GM12891 (cell line): ENCODE measurements around the gene PTN.
"Not testable (repeated sequence)": the region's sequence is repeated elsewhere in the genome, so short reads cannot be mapped to it uniquely, and the experiment has no call there.

Experiments
- DNase-seq: peaks from one replicate; pipeline ENCODE4 v3.0.0; 2011; ENCODE audit warnings: low spot score; ENCODE audit not compliant: insufficient read length
- FAIRE-seq: peaks from 2 replicates; lab custom pipeline; 2011; peaks lifted over from hg19 to GRCh38; lab: Jason Lieb, UNC
- PAX5 ChIP-seq: IDR thresholded peaks from 2 replicates; pipeline ENCODE4 v1.6.1; 2011; ENCODE audit warnings: low read length, moderate library complexity, mild to moderate bottlenecking; ENCODE audit not compliant: insufficient read depth, severe bottlenecking
- POLR2A ChIP-seq: IDR thresholded peaks from 2 replicates; pipeline ENCODE4 v1.6.1; 2011; ENCODE audit warnings: low read depth, low read length, control low read depth
- POLR2AphosphoS5 ChIP-seq: IDR thresholded peaks from 2 replicates; pipeline ENCODE4 v1.6.1; 2011; ENCODE audit warnings: low read depth, low read length, control low read depth
- POU2F2 ChIP-seq: IDR thresholded peaks from 2 replicates; pipeline ENCODE4 v1.6.1; 2011; ENCODE audit warnings: low read depth, mild to moderate bottlenecking, control low read depth, low read length, moderate library complexity
- SPI1 ChIP-seq: IDR thresholded peaks from 2 replicates; pipeline ENCODE4 v1.6.1; 2011; ENCODE audit warnings: low read depth, low read length, control low read depth
- TAF1 ChIP-seq: IDR thresholded peaks from 2 replicates; pipeline ENCODE4 v1.6.1; 2011; ENCODE audit warnings: low read depth, low read length, control low read depth

The PTN gene

DNA sequence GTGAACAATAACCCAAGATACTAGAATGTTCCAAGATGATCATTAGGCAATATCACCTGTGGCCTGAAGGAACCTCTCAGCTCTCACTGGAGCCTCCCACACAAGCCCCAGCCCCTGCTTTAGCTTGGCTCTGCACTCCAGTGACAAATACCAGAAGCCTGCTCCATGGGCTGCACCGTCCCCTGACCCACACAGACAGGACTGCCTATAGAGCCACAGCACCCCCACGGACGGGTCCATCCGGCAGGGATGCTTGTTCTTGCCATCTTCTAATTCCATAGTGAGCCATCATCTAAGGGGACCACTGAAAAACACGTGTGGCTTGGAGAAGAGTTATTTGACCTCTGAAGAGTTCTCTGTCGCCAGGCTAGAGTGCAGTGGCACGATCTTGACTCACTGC lies 100.9 kb downstream of the PTN start:
- no peak for TF ChIP-seq POLR2A
- TF ChIP-seq SPI1, result no peak
- no peak for TF ChIP-seq POU2F2
- no peak for TF ChIP-seq TAF1
- TF ChIP-seq POLR2AphosphoS5, result no peak
- no peak for TF ChIP-seq PAX5
- DNase-seq (no peak), FAIRE-seq (no peak)

DNA sequence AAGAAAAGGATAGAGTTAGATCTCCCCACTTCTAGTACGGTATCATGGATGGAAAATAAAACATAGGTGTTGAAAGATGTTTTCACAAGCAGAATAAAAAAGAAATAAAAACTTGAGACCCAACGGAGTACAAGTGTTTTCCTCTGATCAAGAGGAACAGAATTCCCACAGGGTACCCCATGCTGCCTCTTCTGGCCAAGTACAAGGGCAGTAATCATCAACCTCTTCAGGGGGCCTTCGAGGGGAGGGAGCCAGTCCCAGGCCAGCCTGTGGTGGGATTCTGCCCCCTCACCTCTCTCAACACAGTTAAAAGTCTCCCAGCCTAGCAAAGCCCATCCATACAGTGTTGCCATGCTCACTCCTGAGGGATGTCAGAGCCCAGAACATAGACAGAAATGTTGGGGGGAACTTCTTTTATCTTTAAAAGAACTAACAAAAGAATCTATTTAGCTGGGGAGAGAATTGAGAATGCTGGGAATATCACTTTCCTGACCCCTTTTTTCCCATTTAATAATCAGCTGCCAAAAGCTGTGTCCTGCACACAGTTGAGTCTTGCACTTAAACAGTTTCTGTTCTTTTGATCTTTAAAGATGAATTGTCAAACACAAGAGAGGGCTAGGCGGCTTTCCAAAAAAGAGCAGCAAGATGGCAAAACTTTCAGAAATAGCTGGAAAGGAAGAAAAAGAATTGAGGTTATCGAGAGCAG lies 101.7 kb downstream of the PTN start:
- no peak for DNase-seq
- TF ChIP-seq TAF1 (no peak), PAX5 (no peak), POLR2A (no peak), POU2F2 (no peak), SPI1 (no peak), POLR2AphosphoS5 (no peak)
- FAIRE-seq, result no peak

GRCh38 chr7:137239186-137239585 lies 104.3 kb downstream of the PTN start:
- FAIRE-seq, DNase-seq: not testable (repeated sequence)

- no peak for DNase-seq
- no peak for FAIRE-seq
- TF ChIP-seq SPI1 (peak; percentile 64), POLR2A (no peak), TAF1 (no peak), POLR2AphosphoS5 (no peak)
These were observed 108.1 kb downstream of the PTN start for GRCh38 chr7:137235434-137235833.

- DNase-seq (no peak), FAIRE-seq (no peak)
- TF ChIP-seq SPI1, result no peak
- no peak for TF ChIP-seq POLR2A
- TF ChIP-seq POLR2AphosphoS5, result no peak
- TF ChIP-seq PAX5, result no peak
- no peak for TF ChIP-seq TAF1
- no peak for TF ChIP-seq POU2F2
These were observed 112.4 kb downstream of the PTN start for GRCh38 chr7:137231167-137231566.

- FAIRE-seq (no peak), DNase-seq (no peak)
These were observed 122.1 kb downstream of the PTN start for GRCh38 chr7:137221467-137221866.

GRCh38 chr7:137213744-137214143 lies 129.8 kb downstream of the PTN start:
- TF ChIP-seq POU2F2 (no peak), PAX5 (no peak), TAF1 (no peak), SPI1 (no peak), POLR2A (no peak), POLR2AphosphoS5 (no peak)
- no peak for FAIRE-seq

More at GRCh38 chr7:137221467-137221866, 122.1 kb downstream of the PTN start:
- TF ChIP-seq POLR2A (no peak), PAX5 (no peak)

DNA sequence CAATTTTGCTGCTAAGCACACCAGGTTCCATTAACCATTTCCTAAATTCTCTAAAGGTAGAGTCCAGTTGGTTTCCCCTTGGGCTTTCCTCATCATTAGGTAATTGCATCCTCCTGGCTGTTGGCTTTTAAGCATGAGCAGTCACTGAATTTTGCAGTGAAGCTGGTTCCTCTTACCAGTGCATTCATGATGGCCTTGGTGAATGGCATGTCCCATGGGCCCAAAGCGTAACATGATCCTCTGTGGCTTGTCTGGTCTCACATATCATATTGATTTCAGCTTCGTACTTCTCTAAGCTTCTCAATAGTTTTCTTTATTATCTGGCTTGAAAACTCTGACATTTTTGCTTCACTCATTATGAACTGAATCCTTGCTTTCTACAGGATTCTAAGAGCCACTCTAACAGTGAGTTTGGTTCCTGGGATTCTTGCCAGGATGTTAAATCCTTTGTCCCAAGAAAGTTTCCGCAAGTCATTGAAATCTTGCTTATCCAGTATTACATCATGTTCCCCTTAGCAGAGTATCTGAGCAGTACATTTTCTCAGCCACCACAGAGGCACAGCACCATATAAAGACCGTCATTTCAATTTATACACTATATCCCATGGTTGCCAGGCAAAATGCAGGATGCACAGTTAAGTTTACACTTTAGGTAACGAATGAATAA lies 134.2 kb downstream of the PTN start:
- no peak for FAIRE-seq
- no peak for DNase-seq
- TF ChIP-seq POU2F2 (no peak), POLR2A (no peak), SPI1 (no peak), POLR2AphosphoS5 (no peak), PAX5 (no peak), TAF1 (no peak)

More at GRCh38 chr7:137213744-137214143, 129.8 kb downstream of the PTN start:
- DNase-seq, result no peak

GRCh38 chr7:137206770-137207169 lies 136.8 kb downstream of the PTN start:
- no peak for DNase-seq
- TF ChIP-seq PAX5, result no peak
- no peak for FAIRE-seq

- FAIRE-seq (no peak), DNase-seq (no peak)
- TF ChIP-seq POLR2A (no peak), PAX5 (no peak), POLR2AphosphoS5 (no peak), SPI1 (no peak), TAF1 (no peak), POU2F2 (no peak)
These were observed 139.3 kb downstream of the PTN start for GRCh38 chr7:137204246-137204645.

DNA sequence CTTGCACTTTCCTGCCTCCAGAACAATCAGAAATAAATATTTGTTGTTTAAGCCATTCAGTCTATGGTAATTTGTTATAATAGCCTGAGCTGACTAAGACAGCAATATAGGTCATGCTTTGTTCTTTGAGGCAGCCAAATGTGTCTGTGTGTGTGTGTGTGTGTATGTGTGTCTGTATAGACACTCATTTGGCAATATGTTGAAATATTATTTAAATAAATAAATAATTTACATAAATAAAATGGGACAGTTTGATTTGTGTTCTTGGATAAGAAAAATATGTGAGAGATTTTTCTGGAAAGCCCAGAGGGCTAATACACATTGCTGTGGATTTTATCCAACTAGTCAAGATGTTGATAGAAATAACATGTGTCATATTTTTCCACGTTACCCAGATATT lies 140.2 kb downstream of the PTN start:
- FAIRE-seq, result no peak
- no peak for TF ChIP-seq POU2F2
- no peak for TF ChIP-seq TAF1
- TF ChIP-seq POLR2AphosphoS5, result no peak
- TF ChIP-seq POLR2A, result no peak
- TF ChIP-seq PAX5, result no peak
- no peak for TF ChIP-seq SPI1
- DNase-seq, result no peak
